AG04450 (cell line): ENCODE data around the gene TIGD4. TPM values are rescaled to one million over a fixed set of nuclear protein-coding genes. Genes with fewer than 3 reads are reported as not detected.

Experiments used
- CTCF ChIA-PET: fragments of 300-600, 350-600 bp; formaldehyde crosslinking; extraction: SDS; loops from one replicate; lab custom pipeline; 2022; ENCODE audit warnings: antibody characterized with exemption, inconsistent platforms; lab: Charles Lee
- POLR2A ChIA-PET: fragments of 350-600 bp; formaldehyde crosslinking; extraction: SDS; loops from one replicate; lab custom pipeline; 2021; ENCODE audit warnings: antibody characterized with exemption, inconsistent platforms; lab: Yijun Ruan, JAX
- DNase-seq: peaks from one replicate; pipeline ENCODE4 v3.0.0-alpha.2; 2011; ENCODE audit warnings: low read depth, low spot score
- H3K27ac ChIP-seq: one replicate; pipeline ENCODE4 v1.5.1; 2012; ENCODE audit warnings: low read depth, low read length, control low read depth
- H3K27me3 ChIP-seq: one replicate; pipeline ENCODE4 v1.6.0; 2012; ENCODE audit warnings: low read length; ENCODE audit not compliant: control insufficient read depth, insufficient read depth
- H3K4me3 ChIP-seq: 2 replicates; pipeline ENCODE4 v1.5.1; 2011; ENCODE audit warnings: mild to moderate bottlenecking, low read depth, low read length, control low read depth
- H3K9me3 ChIP-seq: 2 replicates; pipeline ENCODE4 v1.5.1; 2012; ENCODE audit warnings: low read length; ENCODE audit not compliant: control insufficient read depth, insufficient read depth
- polyA minus RNA-seq: library from RNA; depleted of rRNA, polyadenylated mRNA; stranded (reverse); fragments of >200 nt; gene quantifications from 2 replicates; pipeline ENCODE4 v1.2.3, GENCODE V29; 2011; rRNA and poly(A)+ RNA removed
- polyA plus RNA-seq: library from polyadenylated mRNA; depleted of rRNA; stranded (reverse); fragments of >200 nt; gene quantifications from 2 replicates; pipeline ENCODE4 v1.2.3, GENCODE V29; 2011; rRNA removed
- TF ChIP-seq, protein P1 (sequence below): IDR thresholded peaks from 2 replicates; pipeline ENCODE4 v1.5.1; 2011; ENCODE audit warnings: low read depth, low read length, control low read depth, inconsistent platforms

TIGD4 gene
- polyA plus RNA-seq = not detected in 2 replicates
- polyA minus RNA-seq = not detected in 2 replicates

DNA sequence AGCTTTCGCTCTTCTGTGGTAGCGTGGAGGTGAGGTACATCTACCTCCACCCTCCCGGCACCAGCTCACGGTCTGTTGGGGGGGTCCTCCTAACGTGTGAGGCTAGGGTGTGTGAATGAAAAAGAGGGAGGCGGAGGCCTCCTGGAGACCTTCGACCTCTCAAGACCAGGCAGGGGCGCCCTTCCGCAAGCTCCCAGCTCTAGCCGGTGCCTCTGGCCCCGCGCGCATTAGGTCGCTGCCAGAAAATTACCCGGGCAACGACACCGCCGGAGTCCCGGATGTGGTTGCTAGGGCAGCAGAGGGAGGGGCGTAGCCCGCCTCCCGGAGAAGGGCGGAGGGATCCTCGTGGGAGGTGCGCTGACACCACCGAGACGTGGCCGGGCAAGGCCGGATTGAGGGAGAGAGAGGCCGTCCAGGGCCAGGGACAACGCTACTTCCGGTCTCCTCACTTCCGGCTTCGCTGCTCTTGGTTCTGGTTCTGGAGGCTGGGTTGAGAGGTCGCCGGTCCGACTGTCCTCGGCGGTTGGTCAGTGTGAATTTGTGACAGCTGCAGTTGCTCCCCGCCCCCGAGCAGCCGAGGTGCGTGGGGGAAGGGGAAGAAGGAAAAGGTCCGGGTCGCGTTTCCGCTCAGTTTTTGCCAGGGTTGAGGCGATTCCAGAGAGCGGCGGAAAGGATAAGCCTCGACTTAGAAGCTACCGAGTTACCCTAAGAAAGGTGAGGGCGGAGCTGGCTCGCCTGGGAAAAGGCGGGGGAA is at the start of gene TIGD4, which contains the start of gene ARFIP1:
Gene TIGD4, minus strand, starts transcription at position 218 of the 754 bp plus-strand sequence. CDS start 8,726 bp downstream, outside the sequence.
Gene ARFIP1, plus strand, starts transcription at position 442 of the 754 bp plus-strand sequence. CDS start 49,680 bp downstream, outside the sequence.
- Histone ChIP-seq H3K9me3 (no peaks in the 10 kb centered on the region; the same call in 1 of the 2 replicates), H3K4me3 (peak within 1 kb of the TSS; percentile 68), H3K27ac (peak within 1 kb of the TSS; percentile 83), H3K27me3 (peaks cover 6% of the 10 kb centered on the region)
- DNase-seq = peak; percentile 91
- TF ChIP-seq, protein P1, sequence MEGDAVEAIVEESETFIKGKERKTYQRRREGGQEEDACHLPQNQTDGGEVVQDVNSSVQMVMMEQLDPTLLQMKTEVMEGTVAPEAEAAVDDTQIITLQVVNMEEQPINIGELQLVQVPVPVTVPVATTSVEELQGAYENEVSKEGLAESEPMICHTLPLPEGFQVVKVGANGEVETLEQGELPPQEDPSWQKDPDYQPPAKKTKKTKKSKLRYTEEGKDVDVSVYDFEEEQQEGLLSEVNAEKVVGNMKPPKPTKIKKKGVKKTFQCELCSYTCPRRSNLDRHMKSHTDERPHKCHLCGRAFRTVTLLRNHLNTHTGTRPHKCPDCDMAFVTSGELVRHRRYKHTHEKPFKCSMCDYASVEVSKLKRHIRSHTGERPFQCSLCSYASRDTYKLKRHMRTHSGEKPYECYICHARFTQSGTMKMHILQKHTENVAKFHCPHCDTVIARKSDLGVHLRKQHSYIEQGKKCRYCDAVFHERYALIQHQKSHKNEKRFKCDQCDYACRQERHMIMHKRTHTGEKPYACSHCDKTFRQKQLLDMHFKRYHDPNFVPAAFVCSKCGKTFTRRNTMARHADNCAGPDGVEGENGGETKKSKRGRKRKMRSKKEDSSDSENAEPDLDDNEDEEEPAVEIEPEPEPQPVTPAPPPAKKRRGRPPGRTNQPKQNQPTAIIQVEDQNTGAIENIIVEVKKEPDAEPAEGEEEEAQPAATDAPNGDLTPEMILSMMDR = peak; percentile 23; the same call in 1 of the 2 replicates
- ChIA-PET POLR2A (interaction anchor here (1.2 to 1.5 kb wide), 2 partner anchors 15 to 244 kb away, joined by 3 to 4 read pairs; partner anchors contain the start of gene FBXW7), CTCF (interaction anchor here (0.6 to 3.0 kb wide), 11 partner anchors 9 to 389 kb away, joined by 3 to 22 read pairs (median 4); no protein-coding TSS in a partner anchor)

DNA sequence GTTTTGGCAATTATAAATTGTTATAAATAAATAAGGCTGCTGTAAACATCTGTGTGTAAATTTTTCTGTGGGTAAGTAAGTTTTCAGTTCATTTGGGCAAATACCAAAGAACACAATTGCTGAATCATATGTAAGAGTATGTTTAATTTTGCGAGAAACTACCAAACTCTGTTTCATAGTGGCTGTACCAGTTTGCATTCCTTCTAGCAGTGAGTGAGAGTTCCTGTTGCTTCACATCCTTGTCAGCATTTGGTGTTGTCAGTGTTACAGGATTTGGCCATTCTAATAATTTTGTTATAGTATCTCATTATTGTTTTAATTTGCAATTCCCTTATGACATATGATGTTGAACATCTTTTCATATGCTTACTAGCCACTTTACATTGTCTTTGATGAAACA is 48.6 kb upstream of the TIGD4 start:
- no peak for DNase-seq
- Histone ChIP-seq H3K9me3 (peaks cover 3% of the 10 kb centered on the region; the same call in 1 of the 2 replicates), H3K27ac (no peak overlapping the region), H3K4me3 (no peak overlapping the region), H3K27me3 (no peaks in the 10 kb centered on the region)
- CTCF ChIA-PET = no interaction called here
- TF ChIP-seq, protein P1 = no peak
- POLR2A ChIA-PET = no interaction called here

DNA sequence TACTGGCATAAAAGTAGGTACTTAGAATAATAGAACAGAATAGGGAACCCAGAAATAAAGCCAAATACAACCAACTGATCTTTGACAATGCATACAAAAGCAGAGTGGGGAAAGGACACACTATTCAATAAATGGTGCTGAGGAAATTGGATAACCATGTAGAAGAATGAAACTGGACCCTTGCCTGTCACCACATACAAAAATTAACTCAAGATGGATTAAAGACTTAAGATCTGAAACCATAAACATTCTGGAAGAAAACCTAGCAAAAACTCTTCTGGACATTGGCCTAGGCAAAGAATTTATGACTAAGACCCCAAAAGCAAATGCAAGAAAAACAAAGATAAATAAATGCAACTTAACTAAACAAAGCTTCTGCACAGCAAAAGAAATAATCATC is 45.8 kb upstream of the TIGD4 start:
- Histone ChIP-seq H3K9me3 (peaks cover 3% of the 10 kb centered on the region; the same call in 1 of the 2 replicates), H3K4me3 (no peak overlapping the region), H3K27ac (no peak overlapping the region), H3K27me3 (no peaks in the 10 kb centered on the region)
- ChIA-PET CTCF (no interaction called here), POLR2A (interaction anchor here (0.6 kb wide), 1 partner anchor 1024 kb away, joined by 3 read pairs; no protein-coding TSS in a partner anchor)
- no peak for DNase-seq
- TF ChIP-seq, protein P1 = no peak

DNA sequence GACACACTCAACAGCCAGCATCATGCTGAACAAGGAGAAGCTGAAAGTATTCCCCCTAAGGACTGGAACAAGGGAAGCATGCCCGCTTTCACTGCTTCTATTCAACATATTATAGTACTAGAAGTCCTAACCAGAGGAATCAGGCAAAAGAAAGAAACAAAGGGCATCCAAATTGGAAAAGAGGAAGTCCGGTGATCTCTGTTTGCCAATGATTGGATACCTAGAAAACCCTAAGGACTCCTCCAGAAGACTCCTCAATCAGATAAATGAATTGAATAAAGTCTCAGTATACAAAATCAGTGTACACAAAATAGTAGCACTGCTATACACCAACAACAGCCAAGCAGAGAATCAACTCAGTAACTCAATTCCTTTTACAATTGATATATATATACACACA is 45.0 kb upstream of the TIGD4 start:
- Histone ChIP-seq H3K9me3 (peaks cover 3% of the 10 kb centered on the region; the same call in 1 of the 2 replicates), H3K27me3 (no peaks in the 10 kb centered on the region), H3K27ac (no peak overlapping the region), H3K4me3 (no peak overlapping the region)
- ChIA-PET CTCF (no interaction called here), POLR2A (no interaction called here)
- TF ChIP-seq, protein P1 = no peak
- DNase-seq = no peak

DNA sequence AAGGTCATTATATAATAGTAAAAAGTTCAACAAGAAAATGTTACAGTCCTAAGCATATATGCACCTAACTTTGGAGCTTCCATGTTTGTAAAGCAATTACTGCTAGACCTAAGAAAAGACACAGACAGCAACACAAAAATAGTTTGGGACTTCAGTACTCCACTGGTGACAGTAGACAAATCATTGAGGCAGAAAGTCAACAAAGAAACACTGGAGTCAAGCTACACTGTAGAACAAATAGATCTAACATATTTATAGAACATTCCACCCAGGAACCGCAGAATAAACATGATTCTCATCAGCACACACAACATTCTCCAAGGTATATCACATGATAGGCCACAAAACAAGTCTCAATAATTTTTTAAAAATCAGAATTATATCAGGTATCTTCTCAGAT is 42.8 kb upstream of the TIGD4 start:
- H3K4me3 ChIP-seq = no peak overlapping the region
- no peak for DNase-seq
- POLR2A ChIA-PET = no interaction called here
- TF ChIP-seq, protein P1 = no peak
- CTCF ChIA-PET = interaction anchor here (0.7 kb wide), 2 partner anchors 61 to 776 kb away, joined by 3 read pairs; no protein-coding TSS in a partner anchor
- no peak overlapping the region for H3K27ac ChIP-seq
- H3K27me3 ChIP-seq = no peaks in the 10 kb centered on the region
- no peaks in the 10 kb centered on the region for H3K9me3 ChIP-seq
